Stimulated activated CD4-positive, alpha-beta T cell treated with anti-CD3 and anti-CD28 coated beads, Interleukin-1b, Interleukin-23, amount 100 ng/mL, for 48 hours (primary cell): ENCODE data around the gene CHAD.
"Not testable (repeated sequence)": the region's sequence is repeated elsewhere in the genome, so short reads cannot be mapped to it uniquely, and the experiment has no call there.

Source experiments
- DNase-seq: peaks from one replicate; pipeline ENCODE4 v3.0.0-alpha.2; 2020

Gene CHAD

DNA sequence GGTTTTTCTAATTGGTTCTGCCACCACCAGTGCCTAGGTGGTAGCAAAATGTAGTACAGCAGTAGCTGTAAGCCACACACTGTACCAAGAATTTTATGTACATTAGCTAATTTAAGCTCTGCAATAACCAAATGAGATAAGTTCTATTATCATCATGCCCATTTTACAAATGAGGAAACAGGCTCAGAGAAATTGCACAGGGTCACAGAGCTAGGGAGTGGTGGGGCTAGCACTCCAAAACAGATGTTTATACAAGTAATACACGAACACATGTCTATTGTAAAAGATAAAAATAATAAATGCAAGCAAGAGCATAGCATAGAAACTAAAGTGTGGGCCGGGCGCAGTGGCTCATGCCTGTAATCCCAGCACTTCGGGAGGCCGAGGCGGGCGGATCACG, 23.5 kb upstream of the CHAD start:
- DNase-seq = no peak

DNA sequence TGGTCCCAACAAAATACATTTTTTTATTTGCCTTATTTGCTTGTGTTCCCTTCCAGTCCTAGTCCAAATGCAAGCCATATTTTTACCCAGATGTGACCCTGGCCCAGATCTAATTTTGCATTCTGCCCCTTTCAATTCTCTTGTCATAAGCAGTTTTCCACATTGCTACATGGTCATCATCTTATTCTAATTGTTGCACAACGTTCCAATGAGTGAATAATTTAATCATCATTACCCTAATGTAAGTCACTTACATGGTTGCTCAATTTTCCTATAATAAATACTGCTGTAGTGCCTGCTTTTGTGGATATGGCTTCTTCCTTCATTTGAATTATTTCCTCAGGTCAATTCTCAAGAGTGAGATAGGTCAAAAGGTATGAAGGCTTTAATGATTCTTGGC, 22.8 kb upstream of the CHAD start:
- DNase-seq = no peak

DNA sequence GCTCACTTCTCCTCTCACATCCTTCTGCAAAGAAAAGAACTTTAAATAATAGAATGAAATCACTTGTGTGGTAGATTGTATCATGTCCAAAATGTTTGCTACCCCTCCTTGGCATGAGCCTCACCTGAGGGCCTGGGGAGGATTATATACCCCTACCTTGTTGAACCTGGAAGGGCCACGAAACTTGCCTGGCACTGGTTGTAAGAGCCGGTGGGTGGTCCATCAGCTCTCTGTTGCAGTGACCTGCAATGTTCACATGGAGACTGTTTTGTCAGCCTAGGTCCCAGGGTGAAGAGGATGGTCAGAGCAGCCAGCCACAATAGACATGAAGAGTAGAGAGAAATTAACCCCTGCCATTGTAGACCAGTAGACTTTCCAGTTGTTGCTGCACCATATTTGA, 20.2 kb upstream of the CHAD start:
- DNase-seq = no peak

DNA sequence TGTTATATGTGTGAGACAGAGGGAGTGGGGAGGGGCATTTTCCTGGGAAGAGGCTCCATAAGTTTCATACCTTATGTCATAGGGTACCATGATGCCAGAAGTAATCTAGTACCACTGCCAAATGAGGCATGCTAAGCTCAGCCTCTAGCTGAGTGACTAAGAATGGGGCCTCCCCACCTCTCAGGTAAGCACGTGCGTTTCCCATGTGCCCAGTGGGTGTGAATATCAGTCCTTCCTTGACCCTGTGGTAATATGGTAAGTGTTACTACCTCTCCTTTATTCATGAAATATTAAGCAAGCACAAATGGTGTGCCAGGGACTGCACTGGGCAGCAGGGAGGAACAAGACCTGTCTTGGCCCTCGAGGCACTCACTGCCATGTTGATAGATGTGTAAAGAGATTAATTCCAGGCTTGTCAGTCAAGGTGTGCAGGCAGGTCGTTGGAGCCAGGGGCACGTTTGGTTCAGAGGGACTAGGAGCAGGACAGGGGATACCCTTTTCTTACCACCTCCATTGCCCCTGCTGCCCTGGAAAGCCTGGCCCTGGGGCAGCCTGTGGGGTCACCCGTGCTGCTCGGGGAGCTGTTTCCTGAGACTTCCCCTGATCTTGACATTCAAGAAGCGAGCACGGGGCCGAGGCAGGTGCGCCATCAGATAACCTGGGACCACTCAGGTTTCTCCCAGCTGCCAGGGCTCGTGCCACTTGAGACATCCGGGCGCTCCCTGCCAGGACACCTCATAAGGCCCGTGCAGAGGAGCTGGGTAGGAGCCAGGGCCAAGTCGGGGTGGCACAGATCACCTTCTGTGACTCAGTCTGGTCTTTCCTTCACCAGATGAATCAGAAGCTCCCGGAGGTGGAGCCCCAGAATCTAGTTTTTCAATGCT, 18.8 kb upstream of the CHAD start:
- DNase-seq = peak; percentile 33

DNA sequence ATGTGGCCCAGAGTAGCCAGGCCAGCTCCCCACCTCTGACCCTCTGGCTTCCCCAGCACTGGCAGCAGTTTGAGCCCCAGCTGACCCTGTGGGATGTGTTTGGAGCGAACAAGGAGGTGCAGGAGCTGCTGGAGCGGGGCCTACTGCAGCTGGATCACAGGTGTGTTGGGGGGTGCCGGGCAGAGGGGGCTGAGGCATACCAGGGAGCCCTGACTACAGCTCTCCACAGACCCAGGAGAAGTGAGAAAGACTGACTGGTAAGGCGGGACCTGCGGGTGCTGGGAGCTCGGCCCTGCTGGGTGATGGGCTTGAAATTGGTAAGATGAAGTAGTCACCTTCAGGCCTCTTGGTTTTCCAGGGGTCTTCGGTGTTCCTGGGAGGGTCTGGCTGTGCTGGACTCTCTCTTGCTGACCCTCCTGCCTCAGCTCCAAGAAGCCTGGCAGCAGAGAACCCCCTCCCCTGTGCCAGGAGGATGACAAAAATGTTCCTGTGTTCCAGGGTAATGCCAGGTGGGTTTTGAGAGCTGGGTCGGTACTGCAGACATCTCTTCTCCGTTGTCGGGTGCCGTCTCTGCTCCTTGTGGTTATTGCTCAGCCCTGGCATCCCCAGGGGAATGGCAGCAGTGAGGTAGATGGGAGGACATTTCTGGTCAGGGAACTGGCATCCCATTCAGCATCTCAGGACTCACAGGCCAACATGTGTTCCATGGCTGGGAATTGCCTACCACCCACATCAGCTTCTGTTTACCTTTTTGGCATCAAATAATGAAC, 15.9 kb upstream of the CHAD start:
- no peak for DNase-seq

DNA sequence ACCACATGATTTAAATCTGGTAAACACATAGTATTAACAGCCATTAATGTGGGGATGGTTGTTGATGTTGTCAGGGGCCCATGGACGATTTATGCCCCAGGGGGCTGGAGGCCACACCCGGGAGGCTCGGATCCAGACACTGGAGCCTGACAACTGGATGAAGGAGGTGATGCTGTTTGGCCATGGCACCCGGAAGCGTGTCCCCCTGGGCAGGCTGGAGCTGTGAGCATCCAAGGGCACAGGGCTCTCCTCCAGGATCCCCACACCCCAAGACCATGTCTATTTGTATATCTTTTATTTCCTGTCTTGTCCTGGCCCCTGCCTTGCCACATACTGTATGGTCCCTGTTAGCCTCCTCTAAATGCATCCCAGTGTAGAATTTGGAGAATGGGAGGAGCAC, 14.6 kb upstream of the CHAD start:
- no peak for DNase-seq

DNA sequence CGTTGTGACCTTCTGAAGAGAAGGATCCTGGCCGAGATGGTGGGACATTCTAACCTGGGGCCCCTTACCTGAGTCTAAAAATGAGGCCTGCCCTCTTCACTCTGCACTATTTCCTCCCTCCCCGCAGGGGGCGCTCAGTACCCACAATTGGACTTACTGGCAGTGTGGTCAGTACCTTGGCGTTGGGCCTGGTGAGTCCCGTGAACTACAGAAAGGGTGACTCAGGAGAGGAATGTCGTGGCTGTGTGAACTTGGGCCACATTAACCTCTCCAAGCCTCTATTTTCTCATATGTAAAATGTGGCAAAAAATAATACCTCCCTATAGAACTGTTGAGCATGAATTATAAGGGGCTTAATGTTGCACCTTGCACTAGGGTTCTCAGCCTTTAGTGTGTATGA, 13.8 kb upstream of the CHAD start:
- DNase-seq = peak; percentile 76

DNA sequence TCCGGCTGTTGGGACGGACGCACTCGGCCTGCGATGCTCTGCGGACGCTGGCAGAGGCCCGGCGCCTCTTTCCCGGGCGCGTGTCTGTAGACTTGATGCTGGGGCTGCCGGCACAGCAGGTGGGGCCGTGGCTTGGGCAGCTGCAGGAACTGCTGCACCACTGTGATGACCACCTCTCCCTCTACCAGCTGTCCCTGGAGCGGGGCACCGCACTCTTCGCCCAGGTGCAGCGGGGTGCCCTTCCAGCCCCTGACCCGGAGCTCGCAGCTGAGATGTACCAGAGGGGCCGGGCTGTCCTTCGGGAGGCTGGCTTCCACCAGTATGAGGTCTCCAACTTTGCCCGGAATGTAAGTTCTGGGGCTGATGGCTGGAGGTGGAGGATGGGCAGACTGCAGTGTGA, 13.4 kb upstream of the CHAD start:
- no peak for DNase-seq

DNA sequence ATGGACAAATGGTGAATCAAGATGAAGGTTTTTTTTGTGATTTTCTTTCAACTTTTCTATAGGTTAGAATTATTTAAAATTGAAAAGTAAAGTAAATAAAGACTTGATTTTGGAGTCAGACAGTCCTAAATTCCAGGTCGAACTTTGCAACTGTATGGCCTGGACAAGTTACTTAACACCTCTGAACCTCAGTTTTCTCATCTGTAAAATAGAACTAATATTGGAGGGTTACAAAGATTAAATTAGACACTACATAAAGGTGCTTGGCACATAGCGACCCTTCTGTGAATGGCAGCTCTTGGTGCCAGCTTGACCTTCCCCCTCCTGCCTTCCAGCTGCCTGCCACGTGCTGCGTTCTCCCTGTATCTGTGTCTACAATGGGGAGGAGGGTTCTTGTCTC, 13.0 kb upstream of the CHAD start:
- DNase-seq = no peak

DNA sequence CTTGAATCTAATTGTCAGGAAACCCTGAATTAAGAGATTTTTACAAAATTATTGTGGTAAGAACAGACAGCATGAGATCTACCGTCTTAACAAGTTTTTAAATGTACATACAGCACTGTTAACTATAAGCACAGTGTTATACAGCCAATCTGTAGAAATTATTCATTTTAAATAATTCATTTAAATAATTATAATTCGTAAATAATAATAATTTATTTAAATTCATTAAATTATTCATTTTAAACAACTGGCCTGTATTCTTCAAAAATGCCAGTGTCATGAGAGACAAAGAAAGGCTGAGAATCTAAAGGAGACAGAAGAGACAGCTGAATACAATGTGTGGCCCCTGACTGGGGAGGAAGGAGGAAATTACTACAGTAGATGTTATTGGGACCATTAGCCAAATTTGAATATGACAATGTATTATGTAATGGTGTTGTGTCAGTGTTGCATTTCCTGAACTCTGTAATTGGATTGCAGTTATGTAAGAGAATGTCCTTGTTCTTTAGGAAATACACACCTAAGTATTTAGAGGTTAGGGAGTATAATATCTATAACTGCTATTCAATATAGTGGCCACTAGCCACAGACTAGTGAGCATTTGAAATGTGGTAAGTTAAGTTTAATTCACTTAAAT, 12.3 kb upstream of the CHAD start:
- DNase-seq = no peak

DNA sequence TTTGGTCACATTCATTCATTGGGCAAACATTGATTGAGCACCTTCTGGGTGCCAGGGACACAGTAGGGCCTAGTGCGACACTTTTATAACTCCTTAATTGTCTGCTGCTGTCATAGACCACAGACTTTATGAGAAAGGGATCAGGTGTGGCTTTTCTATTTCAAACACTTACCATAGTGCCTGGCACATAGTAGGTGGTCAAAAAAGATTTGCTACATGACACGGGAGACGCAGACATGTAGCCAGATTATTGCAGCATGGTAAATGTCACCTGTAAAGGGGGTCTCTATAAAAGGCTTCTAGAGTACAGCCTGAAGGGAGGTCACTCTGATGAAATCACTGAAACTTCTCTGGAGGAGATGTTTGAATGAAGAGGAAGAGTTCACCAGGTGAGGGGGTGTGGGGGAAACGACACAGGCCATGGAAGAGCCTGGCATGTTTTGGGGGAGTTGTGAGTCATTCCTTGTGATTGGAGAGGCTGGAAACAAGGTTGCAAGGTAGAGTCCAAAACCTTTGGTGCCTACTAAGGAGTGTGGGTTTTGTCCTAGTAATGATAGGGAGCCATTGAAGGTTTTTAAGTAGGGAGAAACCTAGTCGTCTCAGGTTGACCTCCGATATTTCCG, 11.6 kb upstream of the CHAD start:
- no peak for DNase-seq

DNA sequence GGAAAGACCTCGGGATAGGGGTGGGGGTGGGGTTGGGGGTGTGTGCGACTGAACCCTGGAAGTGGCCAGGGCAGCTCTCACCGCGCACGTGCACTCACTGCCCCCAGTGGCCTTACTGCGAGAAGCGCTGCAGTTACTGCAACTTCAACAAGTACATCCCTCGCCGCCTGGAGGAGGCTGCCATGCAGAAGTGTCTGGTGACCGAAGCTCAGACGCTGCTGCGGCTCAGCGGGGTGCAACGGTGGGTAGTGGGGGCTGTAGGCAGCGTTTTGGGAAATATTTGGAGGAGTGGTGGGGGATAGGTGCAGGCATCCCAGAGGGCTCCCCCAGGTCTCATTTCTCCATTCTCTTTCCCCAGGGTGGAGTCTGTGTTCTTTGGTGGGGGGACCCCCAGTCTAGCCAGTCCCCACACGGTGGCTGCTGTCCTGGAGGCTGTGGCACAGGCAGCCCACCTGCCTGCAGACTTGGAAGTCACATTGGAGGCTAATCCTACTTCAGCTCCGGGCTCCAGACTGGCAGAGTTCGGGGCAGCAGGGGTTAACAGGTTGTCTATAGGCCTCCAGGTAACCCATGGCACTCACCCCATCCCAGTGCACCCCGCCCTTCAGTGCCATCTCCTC, 11.0 kb upstream of the CHAD start:
- DNase-seq = peak; percentile 76

DNA sequence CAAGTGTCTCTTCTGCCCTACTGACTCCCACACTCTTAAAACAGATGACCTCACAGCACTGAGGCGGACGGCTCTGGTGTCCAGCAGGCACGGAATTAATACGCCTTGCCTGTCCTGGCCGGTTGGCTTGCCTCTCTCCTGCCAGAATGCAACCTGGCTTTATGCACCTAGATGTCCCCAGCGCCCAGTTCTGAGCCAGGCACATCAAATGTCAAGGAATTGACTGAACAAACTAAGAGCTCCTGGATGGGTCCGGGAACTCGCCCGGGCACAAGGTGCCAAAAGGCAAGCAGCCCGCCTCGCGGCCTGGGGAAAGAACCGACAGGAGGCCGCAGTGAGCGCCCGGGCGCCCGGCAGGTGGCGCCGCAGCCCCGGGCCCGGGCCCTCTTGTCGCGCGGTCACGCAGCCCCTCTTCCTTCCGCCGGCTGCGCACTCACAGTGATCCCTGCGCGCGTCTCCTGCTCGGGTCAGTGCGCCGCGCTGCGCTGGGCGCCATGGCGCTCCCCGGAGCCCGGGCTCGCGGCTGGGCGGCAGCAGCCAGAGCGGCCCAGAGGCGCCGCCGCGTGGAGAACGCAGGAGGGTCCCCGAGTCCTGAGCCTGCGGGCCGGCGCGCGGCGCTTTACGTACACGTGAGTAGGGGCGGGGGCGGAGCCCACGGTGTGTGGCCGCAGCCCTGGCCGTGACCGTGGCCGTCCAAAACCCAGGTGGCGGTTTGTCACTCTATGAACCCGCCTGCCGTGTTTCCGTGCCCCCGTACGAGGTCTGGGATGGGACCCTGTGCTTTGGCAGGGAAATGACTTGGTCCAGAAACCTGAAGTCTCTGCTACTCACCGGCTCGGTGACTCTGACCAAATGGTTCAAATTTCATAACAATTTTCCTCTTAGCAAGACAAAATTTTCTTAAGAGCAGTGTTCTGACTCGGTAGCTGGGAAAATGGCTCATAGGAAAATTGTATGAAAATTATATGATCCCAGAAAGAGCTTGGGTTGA, 10.0 kb upstream of the CHAD start, which contains the start of gene RSAD1:
Gene RSAD1 (plus strand): TSS at position 470 of the 991 bp plus-strand sequence. CDS start 25 bp downstream, at position 495.
- peak; percentile 87 for DNase-seq

DNA sequence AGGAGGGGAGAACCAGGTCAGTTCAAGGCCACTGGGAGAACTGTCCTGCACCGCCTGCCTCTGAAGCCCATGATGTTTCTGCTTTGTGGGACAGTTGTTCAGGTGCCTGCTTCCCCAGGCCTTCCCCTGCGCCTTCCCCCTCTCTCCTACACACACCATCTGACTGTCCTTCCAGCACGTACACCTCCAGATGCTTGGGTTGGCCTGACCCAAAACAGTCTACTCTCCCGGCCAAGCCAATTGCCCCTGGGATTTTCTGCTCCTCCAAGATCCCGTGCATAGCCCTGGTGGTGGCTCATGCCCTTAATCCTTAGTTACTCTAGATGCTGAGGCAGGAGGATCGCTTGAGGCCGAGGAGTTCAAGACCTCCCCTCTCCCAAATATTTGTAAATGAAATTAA, 9.3 kb upstream of the CHAD start:
- DNase-seq = no peak

DNA sequence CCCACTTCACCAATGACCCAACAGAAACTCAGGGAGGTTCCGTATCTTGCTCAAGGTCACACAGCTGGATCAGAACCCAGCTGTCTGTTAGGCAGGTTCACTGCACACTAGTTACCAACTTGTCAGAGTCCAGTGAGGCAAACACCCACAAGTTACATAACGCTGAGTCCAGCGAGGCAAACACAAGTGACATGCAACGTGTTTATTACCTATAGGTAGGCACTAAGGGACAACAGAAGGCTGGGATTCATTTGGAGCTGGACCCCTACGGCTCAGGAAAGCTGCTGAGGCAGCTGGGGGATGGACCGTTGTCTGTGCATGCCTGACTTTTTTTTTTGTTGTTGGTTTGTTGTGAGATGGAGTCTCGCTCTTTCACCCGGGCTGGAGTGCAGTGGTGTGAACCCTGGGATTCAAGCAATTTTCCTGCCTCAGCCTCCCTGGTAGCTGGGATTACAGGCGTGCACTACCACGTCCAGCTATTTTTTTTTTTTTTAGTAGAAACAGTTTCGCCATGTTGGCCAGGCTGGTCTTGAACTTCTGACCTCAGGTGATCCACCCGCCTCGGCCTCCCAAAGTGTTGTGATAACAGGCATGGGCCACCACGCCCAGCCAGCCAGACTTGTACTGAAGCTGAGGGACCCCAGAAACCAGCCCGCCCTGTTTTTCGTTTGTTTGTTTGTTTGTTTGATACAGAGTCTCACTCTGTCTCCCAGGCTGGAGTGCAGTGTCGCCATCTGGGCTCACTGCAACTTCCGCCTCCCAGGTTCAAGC, 8.1 kb upstream of the CHAD start:
- DNase-seq = no peak

DNA sequence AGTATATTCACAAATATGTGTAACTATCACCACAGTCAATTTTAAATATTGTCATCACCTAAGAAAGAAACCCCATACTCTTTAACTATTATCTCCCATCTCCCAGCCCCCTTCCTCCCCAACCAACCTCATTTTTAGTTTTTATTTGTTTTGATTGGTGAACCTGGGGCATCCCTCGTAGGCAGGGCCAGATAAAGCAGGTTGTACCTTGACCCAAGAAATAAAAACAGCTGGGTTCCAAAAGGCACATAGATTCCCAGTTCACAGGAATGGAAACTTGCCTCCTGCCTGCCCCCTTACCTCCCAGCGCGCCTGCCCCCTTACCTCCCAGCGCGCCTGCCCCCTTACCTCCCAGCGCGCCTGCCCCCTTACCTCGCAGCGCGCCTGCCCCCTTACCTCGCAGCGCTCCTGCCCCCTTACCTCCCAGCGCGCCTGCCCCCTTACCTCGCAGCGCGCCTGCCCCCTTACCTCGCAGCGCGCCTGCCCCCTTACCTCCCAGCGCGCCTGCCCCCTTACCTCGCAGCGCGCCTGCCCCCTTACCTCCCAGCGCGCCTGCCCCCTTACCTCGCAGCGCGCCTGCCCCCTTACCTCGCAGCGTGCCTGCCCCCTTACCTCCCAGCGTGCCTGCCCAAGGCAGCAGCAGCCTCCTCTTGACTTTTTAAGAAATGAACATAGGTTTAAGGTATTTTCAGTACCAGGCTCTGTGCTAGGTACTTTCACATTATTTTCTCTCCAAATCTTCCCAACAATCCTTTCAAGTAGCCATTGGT, 7.3 kb upstream of the CHAD start:
- DNase-seq = not testable (repeated sequence)

DNA sequence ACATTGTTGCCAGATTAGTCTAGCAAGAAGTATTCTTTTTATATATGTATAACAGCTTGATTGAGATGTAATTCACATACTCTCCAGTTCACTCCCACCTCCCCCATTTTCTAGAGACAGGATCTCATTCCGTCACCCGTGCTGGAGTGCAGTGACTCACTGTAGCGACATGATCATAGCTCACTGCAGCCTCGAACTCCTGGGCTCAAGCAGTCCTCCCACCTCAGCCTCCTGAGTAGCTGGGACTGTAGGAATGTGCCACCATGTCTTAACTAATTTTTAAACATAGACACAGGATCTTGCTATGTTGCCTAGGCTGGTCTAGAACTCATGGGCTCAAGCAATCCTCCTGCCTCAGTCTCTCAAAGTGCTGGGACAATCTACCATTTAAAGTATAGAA, 6.7 kb upstream of the CHAD start:
- no peak for DNase-seq

DNA sequence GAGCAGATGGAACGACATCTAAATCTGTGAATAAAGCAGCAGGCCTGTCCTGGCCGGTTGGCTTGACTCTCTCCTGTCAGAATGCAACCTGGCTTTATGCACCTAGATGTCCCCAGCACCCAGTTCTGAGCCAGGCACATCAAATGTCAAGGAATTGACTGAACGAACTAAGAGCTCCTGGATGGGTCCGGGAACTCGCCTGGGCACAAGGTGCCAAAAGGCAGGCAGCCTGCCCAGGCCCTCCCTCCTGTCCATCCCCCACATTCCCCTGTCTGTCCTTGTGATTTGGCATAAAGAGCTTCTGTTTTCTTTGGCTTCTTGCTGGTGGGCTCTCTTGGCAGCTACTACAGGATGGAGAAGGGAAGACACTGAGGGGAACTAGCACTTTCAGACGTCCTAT, 5.8 kb upstream of the CHAD start:
- no peak for DNase-seq

DNA sequence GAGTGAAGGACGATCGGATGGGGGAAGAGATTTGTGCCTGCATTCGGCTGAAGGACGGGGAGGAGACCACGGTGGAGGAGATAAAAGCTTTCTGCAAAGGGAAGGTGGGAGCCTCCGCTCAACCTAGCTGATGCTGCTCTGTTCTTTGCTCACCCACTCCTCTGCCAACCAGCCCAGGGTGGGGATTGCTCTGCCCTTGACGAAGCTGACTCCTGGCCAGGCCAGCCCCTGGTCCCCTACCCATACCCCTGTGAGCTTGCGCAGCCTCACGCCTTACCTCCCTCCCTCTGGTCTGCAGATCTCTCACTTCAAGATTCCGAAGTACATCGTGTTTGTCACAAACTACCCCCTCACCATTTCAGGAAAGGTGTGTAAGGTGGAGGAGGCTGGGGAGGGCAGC, 5.2 kb upstream of the CHAD start:
- no peak for DNase-seq

DNA sequence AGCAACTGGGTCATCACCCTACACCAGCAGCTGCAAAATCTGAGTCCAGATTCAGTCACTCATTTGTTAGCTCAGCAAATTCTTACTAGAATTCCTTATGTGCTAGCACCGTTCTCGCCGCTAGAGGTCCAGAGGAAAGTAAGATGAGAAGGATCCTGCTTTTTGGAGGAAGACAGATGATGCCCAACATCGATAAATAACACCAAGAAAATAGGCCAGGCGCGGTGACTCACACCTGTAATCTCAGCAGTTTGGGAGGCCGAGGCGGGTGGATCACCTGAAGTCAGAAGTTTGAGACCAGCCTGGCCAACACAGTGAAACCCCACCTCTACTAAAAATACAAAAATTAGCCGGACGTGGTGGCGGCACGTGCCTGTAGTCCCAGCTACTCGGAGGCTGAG, 4.1 kb upstream of the CHAD start:
- not testable (repeated sequence) for DNase-seq
